Activated naive CD8-positive, alpha-beta T cell treated with anti-CD3 and anti-CD28 coated beads, Interleukin-2, amount 50 U/mL, for 16 hours (primary cell): ENCODE data around the gene ATP9B.
A peak's percentile ranks its signal among the peaks of the same experiment; 100 is the strongest.

ENCODE experiments used
- DNase-seq: peaks from one replicate; pipeline ENCODE4 v3.0.0-alpha.2; 2020; ENCODE audit warnings: low read depth, low spot score

Gene ATP9B

GRCh38 chr18:79394534-79395307, 325.5 kb downstream of the ATP9B start:
- DNase-seq = peak; percentile 71

DNA sequence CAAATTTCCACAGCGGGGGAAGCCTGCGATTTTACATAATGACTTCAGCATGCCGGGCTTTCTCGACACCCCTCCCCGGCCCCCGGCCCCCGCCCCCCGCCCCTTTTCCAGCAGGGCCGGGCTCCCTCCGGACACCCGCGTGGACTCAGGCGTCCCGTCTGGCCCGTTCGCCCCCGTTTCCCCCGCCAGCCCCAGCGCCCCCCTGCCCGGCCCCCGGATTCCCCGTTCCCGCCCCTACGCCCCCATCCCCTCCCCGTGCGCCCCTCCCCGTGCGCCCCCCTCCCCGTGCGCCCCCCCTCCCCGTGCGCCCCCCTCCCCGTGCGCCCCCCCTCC, 326.1 kb downstream of the ATP9B start:
- no peak for DNase-seq

GRCh38 chr18:79395761-79396404, 326.7 kb downstream of the ATP9B start, which contains the start of gene NFATC1:
Gene NFATC1, plus strand, starts transcription at chr18:79395930. Its CDS starts 295 bp downstream, at chr18:79396225.
- DNase-seq = peak; percentile 72

GRCh38 chr18:79396431-79397246, 327.4 kb downstream of the ATP9B start:
- no peak for DNase-seq

DNA sequence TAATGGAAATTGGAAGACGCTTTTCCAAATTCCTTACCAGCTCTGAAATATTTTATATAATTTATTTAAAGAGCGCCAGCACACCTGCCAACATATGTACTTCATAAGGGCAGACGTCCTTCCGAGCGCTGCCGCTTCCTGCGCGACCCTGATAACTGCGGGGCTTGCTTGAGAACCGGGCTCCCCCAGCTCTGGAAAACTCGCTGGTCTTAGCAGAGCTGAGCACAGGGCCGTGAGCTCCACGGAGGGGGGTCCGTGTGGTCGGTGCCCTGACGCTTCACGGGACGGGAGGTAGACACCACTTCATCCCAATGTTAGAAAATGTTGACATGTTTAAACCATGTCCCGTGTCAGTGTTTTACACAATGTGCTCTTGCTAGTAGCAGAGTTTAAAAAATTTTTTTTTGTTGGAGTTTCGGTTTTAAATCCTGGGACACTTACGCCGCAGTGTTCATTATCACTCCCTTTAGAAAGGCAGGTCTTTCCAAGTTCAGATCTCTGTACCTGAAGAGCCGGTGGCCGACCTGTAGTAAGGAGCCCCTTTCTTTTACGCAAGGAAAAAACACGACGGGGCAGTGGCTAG, 328.1 kb downstream of the ATP9B start:
- DNase-seq = no peak

GRCh38 chr18:79397830-79398761, 328.9 kb downstream of the ATP9B start:
- DNase-seq = no peak

GRCh38 chr18:79399275-79400081, 330.3 kb downstream of the ATP9B start:
- DNase-seq = no peak

GRCh38 chr18:79400091-79400590, 330.9 kb downstream of the ATP9B start:
- peak; percentile 28 for DNase-seq

DNA sequence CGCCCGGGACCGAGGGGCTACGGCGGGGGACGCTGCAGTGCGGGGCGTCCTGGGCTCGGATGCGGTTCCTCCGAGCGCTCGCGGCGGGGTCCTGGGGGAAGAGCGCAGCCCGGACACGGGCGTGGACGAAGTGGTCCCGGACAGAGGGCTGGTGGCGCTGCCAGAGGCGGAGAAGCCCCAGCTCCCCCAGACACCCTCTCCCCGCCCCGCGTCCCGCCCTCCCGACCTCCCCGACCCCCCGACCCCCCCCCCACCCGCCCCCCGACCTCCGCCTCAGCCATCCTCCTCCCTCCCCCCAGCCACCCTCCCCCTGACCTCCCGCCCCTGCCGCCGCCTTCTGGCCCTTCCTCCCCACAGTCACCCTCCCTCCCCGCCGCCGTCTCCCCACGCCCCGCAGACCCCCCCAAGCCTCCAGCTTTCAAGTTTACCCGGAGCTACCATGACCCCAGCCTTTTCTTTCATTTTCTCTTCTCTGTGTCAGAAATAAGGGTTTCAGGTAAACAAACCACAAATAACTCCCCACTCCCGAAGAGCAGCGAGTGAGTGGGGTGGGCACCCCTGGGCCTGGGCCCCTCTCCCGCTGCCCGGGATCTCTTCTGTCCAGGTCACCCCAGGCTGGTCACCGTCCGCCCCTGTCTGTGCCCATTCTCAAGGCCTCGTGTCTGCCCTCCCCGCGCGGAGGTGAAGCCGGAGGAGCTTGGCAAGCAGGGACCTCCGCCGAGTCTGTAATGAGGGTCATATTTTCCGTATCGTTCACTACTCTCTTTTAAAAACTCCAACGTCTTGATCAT, 331.6 kb downstream of the ATP9B start:
- DNase-seq = peak; percentile 67

DNA sequence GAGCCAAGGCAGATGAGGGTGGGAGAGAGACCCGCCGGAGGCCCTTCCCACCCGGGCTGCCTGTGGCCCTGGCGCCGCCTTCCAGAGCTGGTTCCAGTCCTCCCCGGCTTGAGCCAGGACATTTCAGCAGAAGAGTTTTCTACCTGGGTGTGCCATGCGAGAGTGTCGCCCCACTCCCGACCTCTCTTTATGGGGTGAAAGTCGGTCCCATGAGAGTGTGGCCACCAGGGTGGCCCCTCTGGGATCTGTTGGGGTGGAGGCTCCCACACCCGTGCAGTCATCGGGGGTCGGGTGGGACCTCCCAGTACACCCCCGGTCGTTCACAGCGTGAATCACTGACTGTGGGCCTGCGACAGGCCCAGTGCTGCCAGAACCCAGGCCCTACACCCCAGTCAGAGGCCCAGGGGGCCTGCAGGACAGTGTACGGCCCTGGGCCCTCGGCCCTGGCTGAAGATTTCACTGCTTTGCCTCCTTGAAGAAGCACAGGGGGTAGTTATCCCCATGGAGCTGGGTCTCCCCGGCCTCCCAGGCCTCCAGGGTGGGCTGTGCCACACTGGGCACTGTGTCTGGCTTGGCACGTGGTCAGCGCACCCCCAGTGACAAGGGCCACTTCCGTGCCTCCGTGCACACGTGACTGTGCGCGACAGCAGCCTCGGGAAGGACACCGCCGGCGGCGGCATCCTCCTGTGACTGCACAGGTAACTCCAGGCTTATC, 332.5 kb downstream of the ATP9B start:
- no peak for DNase-seq

DNA sequence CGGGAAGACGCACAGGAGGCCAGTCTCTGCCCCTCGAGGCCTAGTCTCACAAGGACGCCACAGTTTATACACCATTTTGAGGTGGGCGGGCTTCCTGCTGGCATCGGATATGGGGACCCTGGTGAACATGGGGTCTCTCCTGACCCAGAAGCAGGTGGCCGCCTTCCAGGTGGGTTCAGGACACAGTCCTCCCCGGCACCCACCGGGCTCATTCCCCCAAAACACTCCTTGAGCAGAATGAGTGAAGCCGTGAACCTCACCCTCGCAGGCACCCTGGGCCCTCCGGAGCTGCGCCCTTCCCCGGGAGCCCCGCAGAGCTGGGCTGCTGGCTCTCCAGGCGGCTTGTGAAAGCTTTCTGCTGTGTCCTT, 333.0 kb downstream of the ATP9B start:
- no peak for DNase-seq

DNA sequence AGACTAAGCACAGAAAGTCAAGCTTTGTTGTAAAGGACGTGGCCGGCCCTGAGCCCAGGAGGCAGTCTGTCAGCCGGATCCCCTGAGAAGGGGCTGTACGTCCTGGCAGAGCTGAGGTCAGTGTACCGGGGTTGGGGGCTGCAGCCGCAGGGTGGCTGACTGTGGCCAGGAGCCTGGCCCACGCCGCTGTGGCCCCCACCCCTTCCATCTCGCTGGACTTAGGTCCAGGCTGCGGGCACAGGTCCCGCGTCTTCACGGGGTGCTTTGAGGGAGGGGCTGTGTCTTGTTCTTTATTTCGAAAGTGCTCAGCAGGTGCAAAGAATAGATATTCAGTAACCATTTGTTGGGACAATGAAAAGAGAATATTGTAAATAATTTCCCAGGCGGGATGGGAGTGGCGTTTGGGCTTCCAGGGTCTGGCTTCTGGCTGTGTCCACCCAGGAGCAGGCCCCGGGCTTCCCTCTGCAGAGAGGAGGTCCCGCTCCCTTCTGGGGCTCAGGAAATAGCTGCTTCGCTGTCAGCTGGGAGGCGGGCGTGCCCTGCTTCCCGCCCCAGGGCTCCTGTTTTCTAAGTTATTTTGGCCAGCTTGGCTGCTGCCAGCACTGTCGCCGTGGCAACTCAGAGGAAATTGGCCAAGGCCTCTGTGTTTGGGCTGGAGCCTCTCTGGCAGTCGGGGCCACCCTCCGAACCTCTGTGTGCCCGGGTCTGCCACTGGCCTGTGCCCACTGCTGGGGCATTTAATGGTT, 334.0 kb downstream of the ATP9B start:
- DNase-seq = no peak

DNA sequence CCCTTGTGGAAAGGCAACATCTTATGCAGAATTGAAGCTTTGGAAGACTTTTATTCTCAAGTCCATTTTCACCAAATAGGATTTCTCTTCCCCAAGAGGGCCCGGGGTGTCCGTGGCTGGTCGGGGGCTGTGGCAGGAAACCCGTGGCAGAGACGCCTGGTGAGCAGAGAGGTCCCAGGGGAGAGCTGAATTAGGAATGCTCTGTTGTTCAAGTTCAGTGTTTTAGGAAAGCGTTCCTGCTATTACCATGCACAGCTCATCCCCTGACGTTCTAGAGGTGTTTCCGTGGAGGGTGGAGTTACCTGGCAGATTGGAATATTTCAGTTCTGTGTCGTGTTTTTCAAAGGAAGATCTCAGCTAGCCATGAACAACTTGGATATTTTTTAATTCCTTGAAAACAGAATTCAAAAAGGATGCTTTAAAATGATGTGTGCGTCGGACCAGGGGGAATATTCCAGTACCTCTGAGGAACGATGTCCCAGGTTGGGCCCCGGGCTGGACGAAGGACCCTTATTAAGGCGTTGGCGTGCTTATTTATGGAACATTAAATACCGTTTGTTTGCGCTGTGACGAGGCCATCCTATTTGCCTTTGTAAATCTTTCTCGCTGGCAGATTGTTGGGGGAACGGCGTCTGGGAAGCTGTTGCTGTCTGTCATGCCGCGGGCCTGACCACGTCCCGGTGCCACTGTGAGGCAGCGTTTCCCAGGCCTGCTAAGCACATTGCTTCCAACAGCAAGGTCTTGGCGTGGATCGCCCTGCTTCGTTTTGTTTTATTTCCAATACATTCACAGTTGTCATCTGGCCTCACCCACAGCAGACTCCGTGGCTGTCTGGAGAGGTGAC, 334.8 kb downstream of the ATP9B start:
- no peak for DNase-seq

DNA sequence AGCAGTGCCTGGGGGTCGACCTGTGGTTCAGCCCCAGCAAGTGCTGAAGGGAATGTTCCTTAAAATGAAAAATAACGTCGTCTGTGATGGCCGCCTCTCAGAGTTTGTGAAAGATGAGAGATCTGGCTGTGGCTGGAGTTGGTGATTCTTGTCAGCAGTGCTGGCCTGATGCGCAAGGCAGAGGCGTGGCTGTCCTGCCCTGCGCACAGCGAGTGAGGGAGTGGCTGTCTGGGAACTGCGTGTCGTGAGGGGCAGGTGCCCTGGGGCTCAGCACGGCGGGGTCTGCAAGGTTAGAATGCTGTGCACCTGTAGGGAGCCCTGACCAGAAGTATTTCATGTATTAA, 335.3 kb downstream of the ATP9B start:
- DNase-seq = no peak

DNA sequence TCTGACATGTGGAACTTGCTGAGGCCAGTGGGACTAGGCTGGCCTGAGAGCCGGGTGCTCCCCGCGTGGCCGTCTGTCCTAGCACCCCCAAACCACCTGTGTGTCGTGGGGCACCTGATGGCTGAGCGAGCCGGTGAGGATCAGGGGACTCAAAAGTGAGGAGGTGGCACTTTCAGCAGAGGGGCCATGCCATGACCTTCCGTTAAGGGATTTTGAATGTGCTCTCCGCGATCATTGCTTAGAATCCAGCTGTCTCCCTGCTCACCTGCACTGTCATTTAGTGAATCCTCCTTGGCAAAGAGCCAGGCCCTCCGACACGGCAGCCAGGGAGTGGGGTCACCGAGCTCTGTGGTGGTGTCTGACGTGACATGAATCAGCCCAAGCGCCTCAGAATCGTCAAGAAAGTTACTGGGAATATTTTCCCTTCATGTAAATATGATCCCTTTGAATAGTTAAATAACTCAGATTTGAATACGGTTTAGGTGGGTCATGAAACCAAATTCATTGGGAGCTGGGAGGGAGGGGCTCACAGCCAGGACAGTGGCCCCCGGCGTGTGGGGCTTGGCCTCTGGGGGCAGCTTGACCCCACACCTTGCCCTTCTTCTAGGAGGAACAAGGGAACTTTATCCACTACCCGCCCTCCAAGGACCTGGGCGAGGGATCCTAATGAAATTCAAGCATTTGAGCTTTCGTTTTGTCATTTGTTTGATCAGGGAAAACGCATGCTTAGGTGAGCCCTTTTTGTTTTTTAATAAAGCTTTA, 336.0 kb downstream of the ATP9B start:
- DNase-seq = no peak
